Amniotic epithelial cell (primary cell): ENCODE data around the gene ZNF496.
"Not testable (repeated sequence)": the region's sequence is repeated elsewhere in the genome, so short reads cannot be mapped to it uniquely, and the experiment has no call there.

Experiments
- DNase-seq: peaks from one replicate; pipeline ENCODE4 v3.0.0-alpha.2; 2010; ENCODE audit warnings: low read depth

The ZNF496 gene

DNA sequence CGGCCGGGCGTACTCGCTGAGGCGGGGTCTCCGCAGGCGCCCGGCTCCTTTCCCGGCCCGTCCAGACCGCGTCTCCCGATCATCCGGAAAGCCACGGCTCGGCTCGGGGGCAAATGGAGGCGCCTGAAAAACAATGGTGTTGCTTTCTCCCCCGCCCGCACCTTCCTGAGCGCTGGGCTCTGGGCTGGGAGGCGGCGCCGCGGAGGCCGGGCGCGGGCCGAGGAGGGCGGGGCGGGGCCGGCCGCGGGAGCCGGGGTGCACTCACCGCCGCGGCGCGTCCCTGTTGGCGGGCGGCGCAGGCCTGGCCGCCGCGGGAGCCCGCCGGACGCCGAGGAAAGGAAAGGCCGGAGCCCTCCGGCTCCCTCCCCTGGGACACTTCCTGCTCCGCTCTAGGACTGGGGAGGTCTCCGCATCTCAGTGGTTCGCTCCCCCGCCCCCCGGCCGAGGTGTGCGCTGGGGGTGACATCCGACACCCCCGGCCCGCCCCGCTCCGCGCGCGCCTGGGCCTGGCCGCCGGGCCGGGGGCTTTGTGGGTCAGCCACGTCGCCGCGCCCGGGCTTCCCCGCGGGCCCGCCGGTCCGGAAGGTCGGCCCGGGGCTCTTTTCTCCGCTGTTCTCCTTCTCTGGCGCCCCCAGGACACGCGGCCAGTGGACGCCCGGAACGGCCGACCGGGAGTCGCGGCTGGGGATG is at the start of gene ZNF496:
TSS of gene ZNF496 (minus strand) at position 343 of the 690 bp plus-strand sequence. CDS start 2,289 bp downstream, outside the sequence.
- DNase-seq = peak; percentile 78

- DNase-seq = no peak
Measured at GRCh38 chr1:247378334-247379073, 46.8 kb upstream of the ZNF496 start.

- DNase-seq = not testable (repeated sequence)
Measured at GRCh38 chr1:247377656-247378055, 46.0 kb upstream of the ZNF496 start.

DNA sequence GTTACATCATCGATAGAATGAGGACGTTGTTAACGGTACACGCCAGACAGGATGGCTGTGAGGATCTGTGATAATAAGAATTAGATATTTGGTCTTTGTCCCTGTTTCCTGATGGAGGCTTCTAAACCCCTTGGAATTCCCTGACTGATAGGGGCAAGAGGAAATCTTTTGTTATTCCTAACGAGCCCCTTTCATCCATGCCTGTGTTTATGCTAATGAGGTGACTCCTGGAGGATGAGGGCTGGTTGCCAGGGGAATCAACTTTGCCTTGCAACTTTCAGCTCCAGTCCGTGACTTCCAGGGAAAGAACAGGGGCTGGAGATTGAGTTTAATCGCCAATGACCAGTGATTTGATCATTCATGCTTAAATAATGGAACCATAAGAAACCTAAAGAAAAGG is 45.0 kb upstream of the ZNF496 start:
- DNase-seq = no peak

DNA sequence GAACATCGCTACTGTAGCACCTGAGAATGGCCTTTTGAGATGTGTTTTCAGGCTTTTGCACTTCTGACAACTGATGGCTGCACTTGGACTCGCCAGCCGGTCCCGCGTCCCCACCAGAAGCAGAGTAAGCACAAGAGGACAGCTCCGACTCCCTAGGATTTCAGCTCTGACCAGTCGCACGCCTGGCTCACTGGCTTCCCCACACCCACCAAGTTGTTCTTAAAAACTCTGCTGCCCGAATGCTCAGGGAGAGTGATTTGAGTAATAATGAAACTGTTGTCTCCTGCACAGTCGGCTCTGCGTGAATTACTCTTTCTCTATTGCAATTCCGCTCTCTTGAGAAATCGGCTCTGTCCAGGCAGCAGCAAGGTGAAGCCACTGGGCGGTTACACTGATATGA is 44.1 kb upstream of the ZNF496 start:
- no peak for DNase-seq

- peak; percentile 56 for DNase-seq
Measured at GRCh38 chr1:247374651-247375334, 43.1 kb upstream of the ZNF496 start.

GRCh38 chr1:247373721-247374141 is 42.1 kb upstream of the ZNF496 start:
- peak; percentile 58 for DNase-seq

- no peak for DNase-seq
Measured at GRCh38 chr1:247371801-247372259, 40.2 kb upstream of the ZNF496 start.

GRCh38 chr1:247370786-247371732 is 39.4 kb upstream of the ZNF496 start:
- DNase-seq = peak; percentile 99

GRCh38 chr1:247368490-247369145 is 37.0 kb upstream of the ZNF496 start:
- DNase-seq = no peak

- peak; percentile 95 for DNase-seq
Measured at GRCh38 chr1:247367786-247368422, 36.2 kb upstream of the ZNF496 start.

GRCh38 chr1:247366926-247367645 is 35.4 kb upstream of the ZNF496 start:
- no peak for DNase-seq

- DNase-seq = not testable (repeated sequence)
Measured at GRCh38 chr1:247366345-247366744, 34.7 kb upstream of the ZNF496 start.

- no peak for DNase-seq
Measured at GRCh38 chr1:247365023-247365422, 33.4 kb upstream of the ZNF496 start.

DNA sequence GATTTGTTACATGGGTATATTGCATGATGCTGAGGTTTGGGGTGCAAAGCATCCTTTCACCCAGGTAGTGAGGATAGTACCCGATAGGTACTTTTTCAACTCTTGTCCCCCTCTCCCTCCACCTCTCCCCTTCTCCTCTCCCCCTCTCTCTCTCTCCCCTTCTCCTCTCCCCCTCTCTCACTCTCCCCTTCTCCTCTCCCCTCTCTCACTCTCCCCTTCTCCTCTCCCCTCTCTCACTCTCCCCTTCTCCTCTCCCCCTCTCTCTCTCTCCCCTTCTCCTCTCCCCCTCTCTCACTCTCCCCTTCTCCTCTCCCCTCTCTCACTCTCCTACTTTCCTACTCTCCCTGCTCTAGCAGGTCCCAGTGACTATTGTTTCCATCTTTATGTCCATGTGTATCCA is 31.3 kb upstream of the ZNF496 start:
- DNase-seq = not testable (repeated sequence)

DNA sequence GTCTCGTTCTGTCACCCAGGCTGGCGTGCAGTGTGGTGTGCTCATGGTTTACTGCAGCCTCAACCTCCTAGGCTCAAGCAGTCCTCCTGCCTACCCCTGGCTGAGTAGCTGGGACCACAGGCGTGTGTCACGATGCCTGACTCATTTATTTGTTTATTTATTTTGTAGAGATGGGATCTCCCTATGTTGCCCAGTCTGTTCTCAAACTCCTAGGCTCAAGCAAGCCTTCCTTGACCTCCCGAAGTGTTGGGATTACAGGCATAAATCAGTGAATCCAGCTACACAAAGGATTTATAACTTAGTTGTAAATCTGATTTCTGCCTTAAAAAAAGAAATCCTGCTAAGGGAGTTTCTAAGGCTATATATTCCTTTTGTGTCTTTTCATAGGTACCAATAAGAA is 30.5 kb upstream of the ZNF496 start:
- DNase-seq = no peak

GRCh38 chr1:247360991-247361731 is 29.5 kb upstream of the ZNF496 start:
- DNase-seq = peak; percentile 58

DNA sequence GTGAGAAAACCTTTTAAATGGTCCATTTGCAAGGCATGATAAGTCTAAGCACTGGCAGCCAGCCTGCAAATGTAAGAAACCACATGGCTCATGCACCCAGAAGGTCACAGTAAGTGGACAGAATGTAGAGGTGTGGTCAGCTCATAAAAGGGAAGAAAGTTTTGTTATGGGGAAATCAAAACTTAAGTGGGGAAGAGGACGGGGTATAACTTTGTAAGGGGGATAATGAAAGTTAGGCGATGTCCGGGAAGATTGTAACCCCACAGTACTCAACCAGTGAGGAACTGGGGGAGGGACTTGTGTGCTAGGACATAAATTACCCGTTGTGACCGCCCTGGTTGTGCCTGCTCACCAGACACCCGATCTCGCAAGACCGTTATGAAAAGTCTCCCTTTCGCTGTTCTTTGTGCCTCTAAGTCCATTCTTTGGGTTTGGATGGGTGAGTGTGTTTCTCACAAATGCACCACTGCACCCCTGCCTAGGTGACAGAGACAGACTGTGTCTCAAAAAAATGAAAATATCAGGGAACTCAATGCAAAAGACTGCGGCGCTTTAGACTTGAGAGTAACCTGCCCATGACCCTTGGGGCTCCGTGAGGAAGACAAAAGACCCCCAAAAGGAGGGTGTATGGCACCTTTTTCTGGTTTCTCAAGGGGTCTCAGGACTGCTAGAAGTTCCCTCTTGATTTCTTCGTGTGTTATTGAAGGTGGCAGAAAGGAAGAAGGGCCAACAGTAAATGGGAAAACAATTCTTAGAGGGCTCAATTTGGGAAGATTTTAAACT is 28.6 kb upstream of the ZNF496 start:
- DNase-seq = peak; percentile 36
